HG02981 (cell line): ENCODE data around the gene KLHL21.

Experiments used
- ATAC-seq: cut with Tn5 transposase; IDR thresholded peaks from one replicate; pipeline ENCODE4 v1.9.1; 2021; ENCODE audit warnings: mild to moderate bottlenecking, moderate library complexity; ENCODE audit not compliant: unreplicated experiment

KLHL21 gene

DNA sequence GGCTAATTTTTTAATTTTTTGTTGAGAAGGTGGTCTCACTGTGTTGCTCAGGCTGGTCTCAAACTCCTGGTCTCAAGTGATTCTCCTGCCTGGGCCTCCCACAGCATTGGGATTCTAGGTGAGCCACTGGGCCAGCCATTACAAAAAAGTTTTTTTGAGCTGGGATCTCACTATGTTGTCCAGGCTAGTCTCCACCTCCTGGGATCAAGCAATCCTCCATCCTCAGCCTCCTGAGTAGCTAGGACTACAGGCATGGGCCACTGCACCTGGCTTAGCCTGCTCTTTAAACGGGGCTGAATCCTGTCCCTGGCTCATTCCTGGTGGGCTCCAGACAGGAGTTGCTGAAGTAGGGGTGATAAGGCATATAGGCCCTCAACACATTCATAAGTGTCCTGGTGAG is 45.1 kb downstream of the KLHL21 start:
- no peak for ATAC-seq

DNA sequence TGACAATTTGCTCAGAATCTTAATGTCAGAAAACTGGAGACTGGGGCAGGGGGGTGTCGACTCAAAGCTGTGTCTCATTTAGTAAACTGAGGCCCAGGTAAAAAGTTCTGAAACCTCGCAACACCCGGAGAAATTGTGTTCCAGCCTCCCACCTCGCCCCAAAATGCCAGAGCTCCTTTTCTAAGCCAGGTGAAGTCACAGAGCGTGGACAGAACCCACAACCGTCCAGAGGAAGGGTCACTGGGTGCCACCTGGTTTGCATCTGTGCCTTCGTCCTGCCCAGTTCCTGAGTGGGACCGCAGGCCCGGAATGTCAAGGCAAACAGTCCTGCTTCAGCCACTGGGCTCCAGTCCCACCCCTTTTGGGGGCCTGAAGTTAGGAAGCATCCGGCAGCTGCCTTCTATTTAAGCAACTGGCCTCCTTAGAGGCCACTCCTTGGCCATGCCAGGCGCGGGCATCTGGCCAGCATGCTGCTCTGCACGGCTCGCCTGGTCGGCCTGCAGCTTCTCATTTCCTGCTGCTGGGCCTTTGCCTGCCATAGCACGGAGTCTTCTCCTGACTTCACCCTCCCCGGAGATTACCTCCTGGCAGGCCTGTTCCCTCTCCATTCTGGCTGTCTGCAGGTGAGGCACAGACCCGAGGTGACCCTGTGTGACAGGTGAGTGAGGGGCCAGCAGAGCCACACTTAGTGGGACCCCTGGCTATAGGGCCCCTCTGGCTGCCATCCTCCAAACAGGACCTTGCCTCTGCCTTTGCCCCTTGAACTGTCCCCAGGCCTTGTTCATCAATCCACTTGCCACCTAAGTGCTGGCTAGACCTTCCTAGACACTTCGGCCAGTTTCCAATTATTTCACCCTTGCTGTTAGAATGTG is 47.5 kb downstream of the KLHL21 start, which contains the start of gene TAS1R1:
TAS1R1 (plus strand) TSS at position 401 of the 872 bp plus-strand sequence; CDS start at position 468, 67 bp downstream.
- ATAC-seq, result no peak

DNA sequence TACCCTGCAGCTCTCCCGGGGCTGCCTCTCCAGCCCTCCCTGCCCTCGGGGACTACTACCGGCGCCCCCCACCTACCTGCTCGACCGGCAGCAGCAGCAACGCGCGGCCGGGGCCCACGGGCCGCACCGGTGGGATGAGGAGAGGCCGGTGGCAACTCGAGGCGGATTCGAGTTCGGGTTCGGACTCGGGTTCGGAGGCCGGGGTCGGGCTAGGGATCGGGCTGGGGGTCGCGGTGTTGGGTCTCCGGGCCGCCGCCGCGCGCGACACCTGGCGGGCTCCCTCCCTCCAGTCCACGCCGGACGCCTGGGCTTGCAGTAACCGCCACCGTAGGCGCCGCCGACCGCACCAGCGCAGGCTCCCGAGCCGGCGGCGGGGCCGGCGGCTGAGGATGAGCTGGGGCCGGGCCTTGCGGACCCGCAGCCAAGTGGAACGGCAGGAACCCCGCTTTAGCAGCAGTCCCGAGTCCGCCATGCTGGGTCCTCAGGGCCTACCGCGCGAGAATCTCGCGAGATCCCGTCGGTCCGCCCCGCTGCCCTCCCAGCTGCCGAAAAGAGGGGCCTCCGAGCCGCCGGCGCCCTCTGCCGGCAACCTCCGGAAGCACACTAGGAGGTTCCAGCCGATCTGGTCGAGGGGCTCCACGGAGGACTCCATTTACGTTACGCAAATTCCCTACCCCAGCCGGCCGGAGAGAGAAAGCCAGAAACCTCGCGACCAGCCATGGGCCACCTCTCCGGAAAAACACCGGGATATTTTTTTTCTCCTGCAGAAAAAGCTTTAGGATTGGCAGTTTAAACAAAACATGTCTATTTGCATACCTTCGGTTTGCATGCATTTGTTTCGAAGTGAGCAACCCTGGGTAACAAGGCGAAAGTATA is 48.4 kb downstream of the KLHL21 start, which contains the start of gene NOL9:
NOL9 (minus strand) TSS at position 483 of the 876 bp plus-strand sequence; CDS start at position 472, 11 bp downstream.
- peak; percentile 89 for ATAC-seq

DNA sequence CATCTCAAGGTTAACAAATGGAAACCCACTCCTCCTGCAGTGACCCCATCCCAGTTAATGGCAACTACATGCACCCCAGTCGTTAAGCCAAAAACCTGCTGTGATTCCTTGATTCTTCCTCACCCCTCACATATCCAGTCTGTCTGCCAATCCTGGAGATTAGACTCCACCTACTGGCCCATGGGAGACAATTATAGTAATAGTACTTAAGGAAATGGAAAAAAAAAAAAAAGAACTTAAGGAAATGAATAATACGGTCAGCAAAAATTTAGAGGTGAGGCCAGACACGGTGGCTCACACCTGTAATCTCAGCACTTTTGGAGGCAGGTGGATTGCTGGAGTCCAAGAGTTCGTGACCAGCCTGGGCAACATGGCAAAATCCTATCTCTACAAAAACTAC is 55.4 kb downstream of the KLHL21 start:
- ATAC-seq, result no peak

DNA sequence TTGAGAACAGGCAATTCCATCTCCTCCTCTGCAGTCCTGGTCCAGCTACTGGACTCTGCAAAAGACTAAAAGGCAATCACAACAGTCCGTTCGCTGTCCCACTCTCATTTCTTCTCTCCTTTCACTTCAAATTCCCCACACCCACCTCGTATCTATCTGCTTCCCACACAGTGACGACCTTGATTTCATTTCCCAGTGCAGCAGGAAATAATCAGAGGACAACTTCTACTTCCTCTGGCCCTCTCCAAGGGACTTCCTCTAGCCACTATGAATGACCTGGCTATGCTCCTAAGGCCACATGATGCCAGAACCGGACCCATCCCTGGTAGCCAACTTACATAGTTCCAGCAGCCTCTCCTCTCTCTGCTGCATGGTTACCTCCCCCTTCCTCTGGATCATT is 56.3 kb downstream of the KLHL21 start:
- no peak for ATAC-seq

DNA sequence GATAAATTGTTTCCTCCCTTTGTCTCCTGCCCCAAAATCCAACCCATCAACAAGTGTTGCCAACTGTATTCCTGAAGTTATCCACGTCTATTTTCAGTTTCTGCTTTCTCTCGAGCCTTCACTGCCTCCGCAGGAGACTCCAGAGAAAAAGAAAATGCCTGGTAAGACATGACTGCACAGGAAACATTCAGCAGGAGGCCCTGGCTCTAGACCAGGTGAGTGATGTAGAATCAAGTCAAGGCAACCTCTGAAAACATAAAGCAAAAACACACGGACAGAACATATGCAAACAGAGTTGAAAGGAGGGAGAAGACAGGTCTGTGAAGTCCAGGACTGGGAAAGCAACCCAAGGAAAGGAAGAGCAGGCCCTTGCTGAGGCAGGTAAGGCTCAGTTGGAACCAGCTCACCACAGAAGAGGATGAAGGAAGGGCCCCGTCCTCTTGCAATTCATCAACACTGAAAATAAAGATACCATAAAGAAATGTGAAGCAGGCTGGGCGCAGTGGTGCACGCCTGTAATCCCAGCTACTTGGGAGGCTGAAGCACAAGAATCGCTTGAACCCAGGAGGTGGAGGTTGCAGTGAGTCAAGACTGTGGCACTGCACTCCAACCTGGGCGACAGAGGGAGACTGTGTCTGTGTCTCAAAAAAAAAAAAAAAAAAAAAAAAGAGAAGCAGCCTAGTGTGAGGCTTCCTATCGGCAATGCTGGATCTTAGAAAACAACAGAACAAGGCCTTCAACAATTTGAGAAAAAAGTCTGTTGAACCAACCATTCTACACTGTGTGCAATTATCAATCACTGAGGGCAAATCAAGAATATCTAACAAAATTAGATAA is 57.2 kb downstream of the KLHL21 start:
- no peak for ATAC-seq

DNA sequence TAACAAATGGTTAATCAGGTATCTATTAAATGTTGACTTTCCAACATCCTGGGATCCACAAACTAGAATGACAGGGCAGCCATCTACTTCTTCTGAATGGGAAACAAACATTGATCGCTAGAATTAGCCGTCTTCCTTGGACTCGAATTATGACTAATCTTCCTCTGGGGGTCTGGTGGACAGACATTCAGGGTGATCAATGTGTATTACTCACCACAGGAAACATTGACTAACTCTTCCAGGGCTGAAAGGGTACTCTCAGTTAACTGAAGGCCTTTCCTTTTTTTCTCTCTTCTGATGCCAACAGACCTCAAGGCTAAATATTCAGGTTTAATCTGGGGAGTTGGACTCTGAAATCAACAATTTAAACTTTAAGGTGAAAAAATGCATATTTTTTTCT is 57.8 kb downstream of the KLHL21 start:
- no peak for ATAC-seq
